DMS79 (cell line): ENCODE data around the gene PSG7.
"Not testable (repeated sequence)": the region's sequence is repeated elsewhere in the genome, so short reads cannot be mapped to it uniquely, and the experiment has no call there.

ENCODE experiments used
- DNase-seq: peaks from one replicate; lab custom pipeline; 2025; lab: John Stamatoyannopoulos, UW

Gene PSG7

GRCh38 chr19:42937107-42937506 is at the start of gene PSG7:
TSS of gene PSG7 (minus strand) at chr19:42937207. CDS start at chr19:42937076, 131 bp downstream.
- not testable (repeated sequence) for DNase-seq

- DNase-seq: no peak
Observed at GRCh38 chr19:42985588-42985987, 48.6 kb upstream of the PSG7 start.

- not testable (repeated sequence) for DNase-seq
Observed at GRCh38 chr19:42982111-42982510, 45.1 kb upstream of the PSG7 start.

GRCh38 chr19:42971451-42971850 is 34.4 kb upstream of the PSG7 start:
- not testable (repeated sequence) for DNase-seq

- no peak for DNase-seq
Observed at GRCh38 chr19:42965176-42965575, 28.2 kb upstream of the PSG7 start.

- no peak for DNase-seq
Observed at GRCh38 chr19:42961119-42961518, 24.1 kb upstream of the PSG7 start.

GRCh38 chr19:42952126-42952525 is 15.1 kb upstream of the PSG7 start:
- not testable (repeated sequence) for DNase-seq

GRCh38 chr19:42951476-42951875 is 14.5 kb upstream of the PSG7 start:
- not testable (repeated sequence) for DNase-seq

- no peak for DNase-seq
Observed at GRCh38 chr19:42942187-42942789, 5.3 kb upstream of the PSG7 start.

- not testable (repeated sequence) for DNase-seq
Observed at GRCh38 chr19:42934726-42935125, 2.3 kb downstream of the PSG7 start.

- not testable (repeated sequence) for DNase-seq
Observed at GRCh38 chr19:42934183-42934582, 2.8 kb downstream of the PSG7 start.

- not testable (repeated sequence) for DNase-seq
Observed at GRCh38 chr19:42933412-42933811, 3.6 kb downstream of the PSG7 start.

GRCh38 chr19:42932485-42933101 is 4.4 kb downstream of the PSG7 start:
- DNase-seq: not testable (repeated sequence)

- DNase-seq: not testable (repeated sequence)
Observed at GRCh38 chr19:42930214-42930613, 6.8 kb downstream of the PSG7 start.

- DNase-seq: no peak
Observed at GRCh38 chr19:42928896-42929295, 8.1 kb downstream of the PSG7 start.

- no peak for DNase-seq
Observed at GRCh38 chr19:42926781-42927180, 10.2 kb downstream of the PSG7 start.

GRCh38 chr19:42923106-42923505 is 13.9 kb downstream of the PSG7 start:
- not testable (repeated sequence) for DNase-seq

GRCh38 chr19:42920971-42921370 is 16.0 kb downstream of the PSG7 start:
- DNase-seq: not testable (repeated sequence)

- DNase-seq: no peak
Observed at GRCh38 chr19:42919757-42920079, 17.3 kb downstream of the PSG7 start.

- DNase-seq: not testable (repeated sequence)
Observed at GRCh38 chr19:42919070-42919756, 17.8 kb downstream of the PSG7 start.

GRCh38 chr19:42918377-42919069 is 18.5 kb downstream of the PSG7 start:
- DNase-seq: not testable (repeated sequence)

GRCh38 chr19:42917634-42918033 is 19.4 kb downstream of the PSG7 start, which contains the start of gene PSG6:
TSS of gene PSG6 (minus strand) at chr19:42917894. CDS start at chr19:42917792, 102 bp downstream.
- not testable (repeated sequence) for DNase-seq
